ENCODE results near the gene GNRHR. TPM values are rescaled to one million over a fixed set of nuclear protein-coding genes. Genes with fewer than 3 reads are reported as not detected.

GNRHR gene
- total RNA-seq, 2 experiments from 2014 or later, result not detected

DNA sequence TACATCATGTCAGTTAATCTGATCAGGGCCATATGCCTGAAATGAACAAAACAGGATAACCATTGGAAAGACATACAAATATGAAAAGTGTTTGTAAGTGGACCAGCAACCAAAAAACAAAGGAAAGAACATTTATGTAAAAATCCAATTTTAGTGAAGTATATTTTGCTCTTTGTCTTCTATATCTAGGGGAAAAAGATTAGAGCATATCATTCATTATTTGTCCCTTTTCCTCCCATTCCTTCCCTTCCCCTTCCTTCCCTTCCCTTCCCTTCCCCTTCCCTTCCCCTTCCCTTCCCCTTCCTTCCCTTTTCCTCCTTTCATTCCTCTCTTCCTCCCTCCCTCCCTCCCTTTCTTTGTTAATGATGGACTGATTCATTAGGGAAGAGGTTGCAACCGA, 1.8 kb upstream of the GNRHR start:
- no peak overlapping the region for H3K4me2 ChIP-seq (ENCODE audit: low read length)
- no peaks in the 10 kb centered on the region for H3K4me1 ChIP-seq (ENCODE audit: insufficient read depth, low read length, poor library complexity, severe bottlenecking)
- H3K9me3 ChIP-seq (ENCODE audit: low read length), result no peaks in the 10 kb centered on the region
- no peak overlapping the region for H3K4me3 ChIP-seq (ENCODE audit: low read depth, low read length, poor library complexity, severe bottlenecking)
- no TSS peak for BruUV-seq (replicated peaks)
- CTCF ChIA-PET (ENCODE audit: unreplicated experiment), result no interaction called here
- no peaks in the 10 kb centered on the region for H3K36me3 ChIP-seq (ENCODE audit: insufficient read depth, low read length)
- H3K79me2 ChIP-seq (ENCODE audit: insufficient read depth, low read depth, low read length), result no peaks in the 10 kb centered on the region
- no peak overlapping the region for H3K27ac ChIP-seq (ENCODE audit: low read depth, low read length, poor library complexity, severe bottlenecking)
- H3K9me2 ChIP-seq (ENCODE audit: insufficient read depth, low read length), result no peaks in the 10 kb centered on the region
- no peak overlapping the region for H2AFZ ChIP-seq (ENCODE audit: low read length)
- no peaks in the 10 kb centered on the region for H4K20me1 ChIP-seq (ENCODE audit: insufficient read depth, low read length)
- POLR2A ChIA-PET, result interaction anchor here (0.8 kb wide), 1 partner anchor 10 kb away, joined by 5 read pairs; no protein-coding TSS in a partner anchor
- intact Hi-C loops (cut with micrococcal nuclease; ENCODE audit: unreplicated experiment), result no loop called here
- no peak for DNase-seq (ENCODE audit: low spot score)
- TF ChIP-seq, protein P1, sequence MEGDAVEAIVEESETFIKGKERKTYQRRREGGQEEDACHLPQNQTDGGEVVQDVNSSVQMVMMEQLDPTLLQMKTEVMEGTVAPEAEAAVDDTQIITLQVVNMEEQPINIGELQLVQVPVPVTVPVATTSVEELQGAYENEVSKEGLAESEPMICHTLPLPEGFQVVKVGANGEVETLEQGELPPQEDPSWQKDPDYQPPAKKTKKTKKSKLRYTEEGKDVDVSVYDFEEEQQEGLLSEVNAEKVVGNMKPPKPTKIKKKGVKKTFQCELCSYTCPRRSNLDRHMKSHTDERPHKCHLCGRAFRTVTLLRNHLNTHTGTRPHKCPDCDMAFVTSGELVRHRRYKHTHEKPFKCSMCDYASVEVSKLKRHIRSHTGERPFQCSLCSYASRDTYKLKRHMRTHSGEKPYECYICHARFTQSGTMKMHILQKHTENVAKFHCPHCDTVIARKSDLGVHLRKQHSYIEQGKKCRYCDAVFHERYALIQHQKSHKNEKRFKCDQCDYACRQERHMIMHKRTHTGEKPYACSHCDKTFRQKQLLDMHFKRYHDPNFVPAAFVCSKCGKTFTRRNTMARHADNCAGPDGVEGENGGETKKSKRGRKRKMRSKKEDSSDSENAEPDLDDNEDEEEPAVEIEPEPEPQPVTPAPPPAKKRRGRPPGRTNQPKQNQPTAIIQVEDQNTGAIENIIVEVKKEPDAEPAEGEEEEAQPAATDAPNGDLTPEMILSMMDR (conservative IDR thresholded peaks at IDR 0.05; ENCODE audit: low read length), result no peak
- no peak for TF ChIP-seq EZH2phosphoT487 (IDR thresholded peaks at IDR 0.05; ENCODE audit: borderline replicate concordance, low read depth, low read length)

DNA sequence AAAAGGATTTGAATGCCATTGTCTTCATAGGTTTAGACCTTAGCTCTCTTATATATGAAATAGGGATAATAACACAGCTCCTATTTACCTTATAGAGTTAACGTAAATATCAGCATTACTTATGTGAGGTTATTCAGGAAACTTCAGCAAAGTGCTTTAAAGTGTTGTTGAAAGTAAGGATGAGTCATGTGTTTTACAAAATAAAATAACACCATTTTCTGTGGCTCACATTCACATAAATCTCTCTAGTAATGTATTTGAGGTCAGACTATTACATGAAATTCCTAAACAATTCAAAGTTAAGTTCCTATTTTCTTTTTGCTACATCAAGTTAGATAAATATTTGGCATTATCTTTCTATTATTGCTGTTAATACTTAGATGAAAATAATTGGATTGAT, 2.9 kb downstream of the GNRHR start:
- BruUV-seq (replicated peaks), result no TSS peak
- intact Hi-C loops (cut with micrococcal nuclease; ENCODE audit: unreplicated experiment), result no loop called here
- CTCF ChIA-PET (ENCODE audit: unreplicated experiment), result no interaction called here

DNA sequence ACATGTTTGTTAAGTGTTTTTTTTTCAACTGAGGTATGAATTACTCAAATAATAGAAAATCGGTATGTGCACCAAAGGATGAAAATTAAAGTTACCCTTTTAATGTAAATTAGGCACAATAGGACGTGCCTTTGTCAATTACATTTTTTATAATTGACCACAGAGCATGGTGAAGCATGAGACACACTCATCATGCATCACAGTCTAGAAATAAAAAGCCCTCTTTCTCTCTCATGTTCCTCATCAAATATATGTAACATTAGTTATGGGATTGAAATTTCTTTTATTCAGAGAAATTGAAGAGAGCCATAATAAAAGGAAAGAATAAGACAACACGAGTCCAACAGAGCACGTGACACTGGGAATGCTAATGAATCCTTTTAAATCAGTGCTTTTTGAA, 3.5 kb downstream of the GNRHR start:
- no peak for DNase-seq (ENCODE audit: low spot score)
- no peak overlapping the region for H3K4me3 ChIP-seq (ENCODE audit: low read depth, low read length, poor library complexity, severe bottlenecking)
- no peak for TF ChIP-seq EZH2phosphoT487 (IDR thresholded peaks at IDR 0.05; ENCODE audit: borderline replicate concordance, low read depth, low read length)
- H3K79me2 ChIP-seq (ENCODE audit: insufficient read depth, low read depth, low read length), result no peaks in the 10 kb centered on the region
- CTCF ChIA-PET (ENCODE audit: unreplicated experiment), result no interaction called here
- H3K4me2 ChIP-seq (ENCODE audit: low read length), result no peak overlapping the region
- intact Hi-C loops (cut with micrococcal nuclease; ENCODE audit: unreplicated experiment), result no loop called here
- no peak overlapping the region for H3K27ac ChIP-seq (ENCODE audit: low read depth, low read length, poor library complexity, severe bottlenecking)
- H3K36me3 ChIP-seq (ENCODE audit: insufficient read depth, low read length), result no peaks in the 10 kb centered on the region
- H4K20me1 ChIP-seq (ENCODE audit: insufficient read depth, low read length), result no peaks in the 10 kb centered on the region
- POLR2A ChIA-PET, result interaction anchor here (0.6 kb wide), 1 partner anchor 43 kb away, joined by 3 read pairs; no protein-coding TSS in a partner anchor
- H3K9me2 ChIP-seq (ENCODE audit: insufficient read depth, low read length), result no peaks in the 10 kb centered on the region
- no TSS peak for BruUV-seq (replicated peaks)
- H3K9me3 ChIP-seq (ENCODE audit: low read length), result no peaks in the 10 kb centered on the region
- H2AFZ ChIP-seq (ENCODE audit: low read length), result no peak overlapping the region
- H3K4me1 ChIP-seq (ENCODE audit: insufficient read depth, low read length, poor library complexity, severe bottlenecking), result no peaks in the 10 kb centered on the region

More for the DNA sequence above, 2.9 kb downstream of the GNRHR start:
- Histone ChIP-seq H2AFZ (ENCODE audit: low read length) (no peak overlapping the region), H3K79me2 (ENCODE audit: insufficient read depth, low read depth, low read length) (no peaks in the 10 kb centered on the region), H3K36me3 (ENCODE audit: insufficient read depth, low read length) (no peaks in the 10 kb centered on the region), H3K9me2 (ENCODE audit: insufficient read depth, low read length) (no peaks in the 10 kb centered on the region), H3K27ac (ENCODE audit: low read depth, low read length, poor library complexity, severe bottlenecking) (no peak overlapping the region), H3K4me3 (ENCODE audit: low read depth, low read length, poor library complexity, severe bottlenecking) (no peak overlapping the region), H3K9me3 (ENCODE audit: low read length) (no peaks in the 10 kb centered on the region), H3K4me1 (ENCODE audit: insufficient read depth, low read length, poor library complexity, severe bottlenecking) (no peaks in the 10 kb centered on the region), H3K4me2 (ENCODE audit: low read length) (no peak overlapping the region), H4K20me1 (ENCODE audit: insufficient read depth, low read length) (no peaks in the 10 kb centered on the region)
- POLR2A ChIA-PET, result interaction anchor here (0.6 to 0.9 kb wide), 2 partner anchors 10 to 174 kb away, joined by 3 read pairs; no protein-coding TSS in a partner anchor
- TF ChIP-seq, protein P1 (conservative IDR thresholded peaks at IDR 0.05; ENCODE audit: low read length), result no peak
- no peak for TF ChIP-seq EZH2phosphoT487 (IDR thresholded peaks at IDR 0.05; ENCODE audit: borderline replicate concordance, low read depth, low read length)
- no peak for DNase-seq (ENCODE audit: low spot score)

Measured in OCI-LY7 (cell line).